ENCODE results near the gene VPREB3.

Gene VPREB3

DNA sequence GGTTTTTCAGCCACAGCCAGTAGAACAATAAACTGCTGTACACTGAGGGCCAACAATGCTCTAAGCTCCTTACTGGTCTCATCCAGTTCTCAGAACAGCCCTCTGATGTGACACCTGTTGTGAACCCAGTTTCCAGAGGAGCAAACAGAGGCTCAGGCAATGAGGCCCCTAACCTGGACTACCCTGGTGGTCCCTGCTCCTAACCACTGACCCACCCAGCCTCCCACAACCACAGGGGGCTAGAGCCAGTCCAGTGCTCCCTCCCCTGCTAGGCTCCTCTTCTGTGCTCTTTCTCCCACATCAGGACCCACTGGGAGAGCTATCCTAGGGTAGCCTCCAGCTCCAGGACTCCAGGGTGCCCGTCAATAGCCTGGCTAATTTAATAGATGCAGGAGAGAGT is 28.5 kb upstream of the VPREB3 start:
- no peak for DNase-seq (ENCODE audit: low read depth in 4 of 4, low spot score in 1 of 4)

- DNase-seq (ENCODE audit: low read depth in 4 of 4, low spot score in 1 of 4), result no peak
Measured at GRCh38 chr22:23782252-23782651, 28.0 kb upstream of the VPREB3 start.

GRCh38 chr22:23781511-23782183 is 27.4 kb upstream of the VPREB3 start:
- DNase-seq (ENCODE audit: low read depth in 4 of 4, low spot score in 1 of 4), result no peak

GRCh38 chr22:23781065-23781464 is 26.8 kb upstream of the VPREB3 start:
- DNase-seq (ENCODE audit: low read depth in 4 of 4, low spot score in 1 of 4), result no peak

GRCh38 chr22:23780146-23780748 is 26.0 kb upstream of the VPREB3 start:
- no peak for DNase-seq (ENCODE audit: low read depth in 4 of 4, low spot score in 1 of 4)

GRCh38 chr22:23779731-23780130 is 25.5 kb upstream of the VPREB3 start:
- DNase-seq (ENCODE audit: low read depth in 4 of 4, low spot score in 1 of 4), result no peak

GRCh38 chr22:23779083-23779482 is 24.9 kb upstream of the VPREB3 start:
- DNase-seq (ENCODE audit: low read depth in 4 of 4, low spot score in 1 of 4), result no peak

DNA sequence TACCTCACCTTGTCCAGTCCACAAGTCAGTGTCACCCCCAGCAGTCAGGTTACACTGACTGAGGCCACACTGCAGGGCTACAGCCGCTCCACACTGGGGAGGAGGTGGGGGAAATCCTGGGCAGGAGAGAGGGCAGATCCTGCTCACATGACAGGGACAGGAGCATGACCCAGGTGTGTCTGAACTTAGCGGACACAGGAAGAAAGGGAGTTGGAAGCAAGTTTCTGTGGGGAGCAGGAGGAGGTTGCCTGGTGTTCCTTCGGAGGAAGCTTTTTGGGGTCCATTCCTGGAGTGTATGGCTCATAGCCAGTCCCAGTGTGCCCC is 24.3 kb upstream of the VPREB3 start:
- no peak for DNase-seq (ENCODE audit: low read depth in 4 of 4, low spot score in 1 of 4)

DNA sequence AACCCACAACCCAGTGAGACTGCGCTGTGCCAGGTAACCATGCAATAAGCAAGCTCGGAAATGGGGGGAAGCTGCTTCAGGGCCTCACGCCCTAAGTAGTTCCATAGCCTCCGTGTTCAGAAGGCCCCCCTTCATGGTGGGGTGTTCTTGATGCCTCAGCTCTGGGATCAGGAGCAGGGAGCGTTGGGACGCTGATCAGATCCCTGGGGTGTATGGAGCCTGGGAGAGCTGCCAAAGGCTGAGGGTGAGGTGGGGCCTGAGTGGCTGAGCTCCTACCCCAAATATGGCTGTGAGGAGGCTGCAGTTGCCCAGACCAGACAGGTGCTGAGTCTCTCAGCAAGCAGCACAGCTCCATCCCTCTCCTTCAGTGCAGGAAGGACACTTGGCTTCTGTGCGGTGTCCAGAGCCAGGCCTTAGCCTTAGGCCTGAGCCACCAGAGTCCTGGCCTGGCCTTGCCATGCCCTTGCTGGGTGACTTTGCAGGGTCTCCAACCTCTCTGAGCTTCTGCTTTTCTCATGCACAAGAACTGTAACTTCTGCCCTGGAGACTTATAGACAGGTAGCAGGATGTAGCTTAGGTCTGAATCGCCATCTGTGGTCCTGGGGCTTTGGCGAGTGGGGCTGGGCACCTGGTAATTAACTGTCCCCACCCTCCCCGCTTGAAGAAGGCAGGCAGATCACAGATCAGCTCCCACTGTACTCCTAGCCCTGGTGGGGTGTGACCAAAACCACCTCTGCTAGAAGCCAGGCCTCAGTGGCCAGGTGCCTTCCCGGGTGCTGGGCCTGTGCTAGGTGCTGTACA is 23.8 kb upstream of the VPREB3 start:
- DNase-seq (ENCODE audit: low read depth in 4 of 4, low spot score in 1 of 4), result no peak

DNA sequence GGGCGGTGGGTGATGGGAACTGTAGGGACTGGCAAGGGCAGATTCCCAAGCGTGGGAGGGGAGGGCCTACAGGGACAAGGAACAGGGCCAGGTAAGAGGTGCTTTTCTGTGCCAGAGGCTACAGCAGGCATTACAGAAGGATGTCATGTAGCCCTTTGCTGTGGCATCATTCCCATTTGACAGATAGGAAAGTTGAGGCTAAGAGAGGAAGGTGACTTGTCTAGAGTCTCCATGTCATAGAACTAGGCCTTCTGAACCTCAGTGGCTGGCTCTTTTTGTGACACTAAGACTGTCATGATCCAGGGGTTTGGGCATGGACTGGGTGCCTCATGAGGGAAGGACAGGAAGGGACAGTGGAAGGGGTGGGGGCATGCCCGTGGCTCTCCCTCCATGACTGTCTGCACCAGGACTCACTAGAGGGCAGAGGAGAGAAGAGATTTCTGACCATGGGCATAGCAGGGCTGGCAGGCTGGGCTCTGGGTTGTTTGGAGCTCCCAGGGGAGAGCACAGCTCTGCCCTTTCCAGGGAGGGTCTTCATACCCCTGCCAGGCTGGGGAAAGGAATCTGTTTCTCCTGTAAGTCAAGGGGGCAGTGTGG is 21.7 kb upstream of the VPREB3 start:
- no peak for DNase-seq (ENCODE audit: low read depth in 4 of 4, low spot score in 1 of 4)

DNA sequence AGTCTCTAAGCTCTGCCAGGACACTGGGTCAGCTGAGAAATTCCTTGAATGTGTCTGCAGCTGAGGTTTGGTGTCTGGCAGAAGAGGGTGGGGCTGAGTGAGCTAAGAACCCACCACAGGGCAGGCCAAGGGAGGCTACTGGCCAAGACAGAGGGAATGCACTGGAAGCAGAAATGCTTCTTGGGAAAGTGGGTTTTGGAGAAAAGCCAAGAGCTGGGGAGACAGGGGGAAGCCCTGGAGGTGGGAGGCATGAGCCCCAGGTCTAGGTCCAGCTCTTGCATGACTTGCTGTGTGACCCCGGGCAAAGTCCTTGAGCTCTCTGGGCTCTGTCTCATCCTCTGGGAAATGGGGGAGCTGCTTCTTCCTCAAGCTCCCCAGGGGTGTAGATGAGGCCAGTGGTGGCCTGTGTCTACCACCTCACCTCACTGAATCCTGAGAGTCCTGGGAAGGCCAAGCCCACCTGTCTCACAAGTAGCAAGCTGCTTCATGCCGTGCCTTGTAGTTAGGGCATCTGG is 20.8 kb upstream of the VPREB3 start:
- no peak for DNase-seq (ENCODE audit: low read depth in 4 of 4, low spot score in 1 of 4)

GRCh38 chr22:23774114-23774921 is 20.1 kb upstream of the VPREB3 start:
- no peak for DNase-seq (ENCODE audit: low read depth in 4 of 4, low spot score in 1 of 4)

- no peak for DNase-seq (ENCODE audit: low read depth in 4 of 4, low spot score in 1 of 4)
Measured at GRCh38 chr22:23773483-23774113, 19.4 kb upstream of the VPREB3 start.

GRCh38 chr22:23772649-23773473 is 18.6 kb upstream of the VPREB3 start, which contains the start of gene MMP11:
Gene MMP11 (plus strand): TSS chr22:23772849. CDS start chr22:23772871, 22 bp downstream.
- peak in 2 of 4 experiments; percentile 33 to 49 for DNase-seq (ENCODE audit: low read depth in 4 of 4, low spot score in 1 of 4)

GRCh38 chr22:23772315-23772648 is 18.1 kb upstream of the VPREB3 start:
- DNase-seq (ENCODE audit: low read depth in 4 of 4, low spot score in 1 of 4), result no peak

DNA sequence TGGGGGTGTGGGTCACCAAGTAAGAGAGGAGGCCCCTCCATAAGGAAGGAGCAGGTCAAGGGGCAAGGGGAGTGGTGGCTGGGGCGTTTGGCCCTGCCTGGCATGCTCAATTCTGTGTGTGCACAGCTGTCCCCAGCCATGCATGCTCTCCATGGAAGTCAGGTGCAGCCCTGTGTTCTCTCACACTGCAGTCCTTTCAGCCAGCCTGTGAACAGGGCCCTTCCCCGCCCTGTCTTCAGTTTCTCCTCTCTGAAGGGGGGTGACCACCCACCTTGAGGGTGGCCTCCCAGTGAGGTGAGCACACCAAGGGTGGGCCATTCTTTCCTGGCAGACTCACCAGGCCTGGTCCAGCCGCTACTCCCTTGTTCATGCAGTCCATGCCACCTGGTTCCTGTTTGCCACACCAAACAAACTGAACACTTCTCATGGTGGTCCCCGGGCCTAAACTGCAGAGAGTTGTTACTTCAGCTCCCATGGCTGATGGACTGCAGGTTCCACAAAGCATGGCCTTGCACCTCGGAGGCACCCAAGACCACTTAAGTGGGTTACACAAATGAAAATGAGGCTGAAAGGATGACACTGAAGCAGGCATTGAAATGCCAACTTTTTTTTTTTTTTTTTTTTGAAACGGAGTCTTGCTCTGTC is 15.2 kb upstream of the VPREB3 start:
- DNase-seq (ENCODE audit: low read depth in 4 of 4, low spot score in 1 of 4), result no peak

- DNase-seq (ENCODE audit: low read depth in 4 of 4, low spot score in 1 of 4), result peak; percentile 47 to 82 (median 65)
Measured at GRCh38 chr22:23767673-23768548, 13.7 kb upstream of the VPREB3 start, which contains the start of gene CHCHD10. Gene CHCHD10 (minus strand): TSS chr22:23767972. CDS start chr22:23767874, 98 bp downstream.

GRCh38 chr22:23767303-23767672 is 13.1 kb upstream of the VPREB3 start:
- no peak for DNase-seq (ENCODE audit: low read depth in 4 of 4, low spot score in 1 of 4)
